Esophagus squamous epithelium (tissue), 5 donors: ENCODE data around the gene TCEAL9. TPM values are rescaled to one million over a fixed set of nuclear protein-coding genes. Genes with fewer than 3 reads are reported as not detected.

Experiments
- DNase-seq: peaks from one replicate; lab custom pipeline; 2025; lab: John Stamatoyannopoulos, UW
- H3K27ac ChIP-seq, 4 donors: fragments of 200-600 bp; sonication (generic); one replicate each; pipeline ENCODE4 v1.5.1; 2016 to 2019; ENCODE audit warnings: mild to moderate bottlenecking in 1 of 4
- H3K27me3 ChIP-seq, 4 donors: fragments of 200-600 bp; sonication (generic); 1 replicate in 3 of 4; 2 replicates in 1 of 4; pipeline versions ENCODE4 v1.5.1 to v1.6.0; 2017 to 2021; ENCODE audit warnings: antibody characterized with exemption in 1 of 4
- H3K36me3 ChIP-seq, 3 donors: fragments of 200-600 bp; sonication (generic); one replicate each; pipeline ENCODE4 v1.5.1; 2016 to 2019
- H3K4me1 ChIP-seq, 3 donors: fragments of 200-600 bp; sonication (generic); one replicate each; pipeline ENCODE4 v1.5.1; 2017 to 2019
- H3K4me3 ChIP-seq, 4 donors: fragments of 200-600 bp; sonication (generic); 1 replicate in 3 of 4; 2 replicates in 1 of 4; pipeline ENCODE4 v1.5.1; 2016 to 2019; ENCODE audit warnings: mild to moderate bottlenecking in 2 of 4, moderate library complexity in 1 of 4
- H3K9me3 ChIP-seq, 3 donors: fragments of 200-600 bp; sonication (generic); one replicate each; pipeline ENCODE4 v1.5.1; 2016 to 2019
- POLR2A ChIP-seq, 4 donors: fragments of 450-650 bp; IDR thresholded peaks; one replicate each; pipeline ENCODE4 v1.6.1; 2017; ENCODE audit warnings: antibody characterized with exemption in 4 of 4, mild to moderate bottlenecking in 4 of 4, moderate library complexity in 3 of 4
- WGBS, 2 donors: methylation state at CpG; one replicate each; pipeline ENCODE4 v1.1.5; 2018; 5-methylcytosine and 5-hydroxymethylcytosine counted together
- intact Hi-C: fragments of 100-400 bp; cut with DNase I; formaldehyde crosslinking; loops from one replicate; pipeline ENCODE4 v1.15.0; 2022
- total RNA-seq, 4 donors: library from RNA; depleted of rRNA; stranded (reverse); fragments of >200 nt; gene quantifications; one replicate each; pipeline ENCODE4 v1.1.0, GENCODE V29; 2016
- TF ChIP-seq, protein P1 (sequence below), 6 experiments: fragments of 450-650 bp in 4 of 6; fragments of 200-600 bp in 2 of 6; sonication (generic) in 2 of 6; IDR thresholded peaks; one replicate each; pipeline ENCODE4 v1.5.1; 2016 to 2019; ENCODE audit warnings: antibody characterized with exemption in 6 of 6, mild to moderate bottlenecking in 4 of 6, moderate library complexity in 4 of 6
- donor health status: DM: yes; HTN: yes; CAD: no.

Gene TCEAL9
- total RNA-seq, 4 donors from 2014 or later, result 23.0 to 65.5 (median 35.7) TPM

DNA sequence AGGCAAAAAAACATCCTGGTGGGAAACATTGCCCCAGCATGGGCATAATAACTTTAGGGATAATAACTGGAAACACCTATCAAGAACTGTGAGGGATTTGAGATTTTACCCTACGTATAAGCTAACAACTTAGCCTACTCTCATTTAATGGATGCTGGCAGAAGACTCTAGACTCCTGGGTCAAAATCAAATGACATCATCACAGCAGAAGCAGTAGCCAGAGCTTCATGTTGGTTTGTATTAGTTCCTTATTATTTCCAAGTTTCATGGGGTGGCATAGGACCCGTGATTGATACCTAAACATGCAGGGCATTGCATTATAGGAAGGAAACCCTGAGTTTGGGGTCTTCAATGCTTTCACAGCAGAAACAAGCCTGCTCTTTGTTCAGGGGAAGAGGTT lies 4.6 kb downstream of the TCEAL9 start:
- WGBS, 2 donors, result 58 to 86% methylated on average over 1 of the region's 2 CpGs
- intact Hi-C loops, result no loop called here
- Histone ChIP-seq H3K36me3 (no peaks in the 10 kb centered on the region), H3K9me3 (no peaks in the 10 kb centered on the region), H3K27me3 (no peaks in the 10 kb centered on the region), H3K4me1 (peaks cover 0 to 12% (median 0%) of the 10 kb centered on the region in 3 donors), H3K27ac (no peak overlapping the region), H3K4me3 (no peak overlapping the region)
- DNase-seq, result no peak
- TF ChIP-seq, protein P1, sequence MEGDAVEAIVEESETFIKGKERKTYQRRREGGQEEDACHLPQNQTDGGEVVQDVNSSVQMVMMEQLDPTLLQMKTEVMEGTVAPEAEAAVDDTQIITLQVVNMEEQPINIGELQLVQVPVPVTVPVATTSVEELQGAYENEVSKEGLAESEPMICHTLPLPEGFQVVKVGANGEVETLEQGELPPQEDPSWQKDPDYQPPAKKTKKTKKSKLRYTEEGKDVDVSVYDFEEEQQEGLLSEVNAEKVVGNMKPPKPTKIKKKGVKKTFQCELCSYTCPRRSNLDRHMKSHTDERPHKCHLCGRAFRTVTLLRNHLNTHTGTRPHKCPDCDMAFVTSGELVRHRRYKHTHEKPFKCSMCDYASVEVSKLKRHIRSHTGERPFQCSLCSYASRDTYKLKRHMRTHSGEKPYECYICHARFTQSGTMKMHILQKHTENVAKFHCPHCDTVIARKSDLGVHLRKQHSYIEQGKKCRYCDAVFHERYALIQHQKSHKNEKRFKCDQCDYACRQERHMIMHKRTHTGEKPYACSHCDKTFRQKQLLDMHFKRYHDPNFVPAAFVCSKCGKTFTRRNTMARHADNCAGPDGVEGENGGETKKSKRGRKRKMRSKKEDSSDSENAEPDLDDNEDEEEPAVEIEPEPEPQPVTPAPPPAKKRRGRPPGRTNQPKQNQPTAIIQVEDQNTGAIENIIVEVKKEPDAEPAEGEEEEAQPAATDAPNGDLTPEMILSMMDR (IDR thresholded peaks at IDR 0.05), result no peak
- no peak for TF ChIP-seq POLR2A (IDR thresholded peaks at IDR 0.05)

- DNase-seq, result no peak
- Histone ChIP-seq H3K9me3 (no peaks in the 10 kb centered on the region), H3K27ac (no peak overlapping the region), H3K36me3 (no peaks in the 10 kb centered on the region), H3K4me3 (no peak overlapping the region), H3K27me3 (no peaks in the 10 kb centered on the region), H3K4me1 (peaks cover 0 to 10% (median 0%) of the 10 kb centered on the region in 3 donors)
- intact Hi-C loops, result no loop called here
- TF ChIP-seq POLR2A (IDR thresholded peaks at IDR 0.05), result no peak
- TF ChIP-seq, protein P1 (IDR thresholded peaks at IDR 0.05), result no peak
- 35% methylated on average over 1 of the region's 1 CpG; no CpG with 5 or more reads in 1 of the 2 donors for WGBS, 2 donors
Observed at GRCh38 chrX:103361798-103362197, 5.5 kb downstream of the TCEAL9 start.

DNA sequence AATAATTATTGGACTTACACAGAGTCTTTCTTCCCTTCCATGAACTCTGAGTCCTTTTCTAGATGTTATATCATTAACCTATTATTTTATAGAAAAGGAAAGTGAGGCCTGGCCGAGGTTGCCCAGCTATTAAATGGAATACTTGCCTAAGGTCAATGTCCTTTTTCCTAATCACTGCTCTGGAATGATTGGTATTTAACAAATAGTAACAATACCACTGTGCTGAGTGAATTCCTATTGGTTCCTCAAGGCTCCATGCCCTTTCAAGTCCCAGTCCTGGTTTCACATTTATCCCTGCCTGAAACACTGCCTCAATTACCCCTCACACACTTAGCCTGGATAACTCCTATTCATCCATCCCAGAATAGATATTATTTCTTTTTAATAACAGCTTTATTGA lies 6.2 kb downstream of the TCEAL9 start:
- DNase-seq, result no peak
- H3K27me3 ChIP-seq, result no peaks in the 10 kb centered on the region
- H3K9me3 ChIP-seq, result no peaks in the 10 kb centered on the region
- no peak for TF ChIP-seq POLR2A (IDR thresholded peaks at IDR 0.05)
- TF ChIP-seq, protein P1 (IDR thresholded peaks at IDR 0.05), result no peak
- 20 to 31% methylated on average over 1 of the region's 1 CpG for WGBS, 2 donors
- no peaks in the 10 kb centered on the region for H3K36me3 ChIP-seq
- no peak overlapping the region for H3K27ac ChIP-seq
- H3K4me3 ChIP-seq, result no peak overlapping the region
- peaks cover 0 to 6% (median 0%) of the 10 kb centered on the region in 3 donors for H3K4me1 ChIP-seq
- intact Hi-C loops, result no loop called here

DNA sequence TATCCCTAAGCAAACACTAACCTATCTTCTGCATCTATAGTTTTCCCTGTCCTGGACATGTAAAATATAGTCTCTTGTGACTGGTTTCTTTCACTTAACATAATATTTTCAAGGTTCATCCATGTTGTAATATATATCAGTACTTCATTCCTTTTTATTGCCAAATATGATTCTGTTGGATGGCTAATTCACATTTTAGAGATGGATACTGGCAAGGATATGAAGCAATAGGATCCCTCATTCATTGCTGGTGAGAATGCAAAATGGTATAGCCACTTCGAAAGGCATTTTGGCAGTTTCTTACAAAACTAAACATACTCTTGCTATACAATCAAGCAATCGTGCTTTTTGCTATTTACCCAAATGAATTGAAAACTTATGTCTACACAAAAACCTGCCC lies 6.7 kb downstream of the TCEAL9 start:
- intact Hi-C loops, result no loop called here
- no peak overlapping the region for H3K27ac ChIP-seq
- DNase-seq, result no peak
- peaks cover 0 to under 1% (median 0%) of the 10 kb centered on the region in 3 donors for H3K4me1 ChIP-seq
- H3K27me3 ChIP-seq, result no peaks in the 10 kb centered on the region
- no peaks in the 10 kb centered on the region for H3K9me3 ChIP-seq
- TF ChIP-seq, protein P1 (IDR thresholded peaks at IDR 0.05), result no peak
- TF ChIP-seq POLR2A (IDR thresholded peaks at IDR 0.05), result no peak
- no peak overlapping the region for H3K4me3 ChIP-seq
- 77 to 92% methylated on average over 2 of the region's 2 CpGs for WGBS, 2 donors
- no peaks in the 10 kb centered on the region for H3K36me3 ChIP-seq

DNA sequence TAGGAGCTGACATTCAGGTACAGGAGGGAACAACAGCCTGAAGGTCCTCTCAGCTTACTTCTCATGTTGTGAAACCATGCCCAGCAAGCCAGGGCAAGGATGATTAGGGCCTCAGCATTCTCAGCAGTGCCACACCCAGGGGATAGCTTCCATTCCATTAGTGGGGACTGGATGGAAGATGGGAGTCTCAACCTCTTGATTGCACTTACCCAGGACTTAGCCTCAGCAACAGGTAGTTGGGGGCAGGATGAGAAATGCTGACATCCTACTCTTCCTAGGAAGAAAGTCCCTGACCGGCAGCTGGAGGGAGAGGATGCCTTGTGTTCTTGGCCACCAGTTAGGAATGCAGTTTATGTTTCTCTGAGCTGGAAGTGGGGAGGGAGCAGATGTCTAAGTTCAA lies 11.2 kb downstream of the TCEAL9 start:
- no peak overlapping the region for H3K27ac ChIP-seq
- H3K4me3 ChIP-seq, result no peak overlapping the region
- H3K9me3 ChIP-seq, result no peaks in the 10 kb centered on the region
- H3K4me1 ChIP-seq, result no peaks in the 10 kb centered on the region
- no peaks in the 10 kb centered on the region for H3K36me3 ChIP-seq
- TF ChIP-seq, protein P1 (IDR thresholded peaks at IDR 0.05), result no peak
- TF ChIP-seq POLR2A (IDR thresholded peaks at IDR 0.05), result no peak
- H3K27me3 ChIP-seq, result no peaks in the 10 kb centered on the region
- DNase-seq, result no peak
- intact Hi-C loops, result no loop called here
- 67 to 83% methylated on average over 1 of the region's 1 CpG for WGBS, 2 donors
